Esophagus squamous epithelium (tissue), 5 donors: ENCODE data around the gene DNAJC5G. TPM values are rescaled to one million over a fixed set of nuclear protein-coding genes. Genes with fewer than 3 reads are reported as not detected.

Source experiments
- DNase-seq: peaks from one replicate; lab custom pipeline; 2025; lab: John Stamatoyannopoulos, UW
- H3K27ac ChIP-seq, 4 donors: fragments of 200-600 bp; sonication (generic); one replicate each; pipeline ENCODE4 v1.5.1; 2016 to 2019; ENCODE audit warnings: mild to moderate bottlenecking in 1 of 4
- H3K27me3 ChIP-seq, 4 donors: fragments of 200-600 bp; sonication (generic); 1 replicate in 3 of 4; 2 replicates in 1 of 4; pipeline versions ENCODE4 v1.5.1 to v1.6.0; 2017 to 2021; ENCODE audit warnings: antibody characterized with exemption in 1 of 4
- H3K36me3 ChIP-seq, 3 donors: fragments of 200-600 bp; sonication (generic); one replicate each; pipeline ENCODE4 v1.5.1; 2016 to 2019
- H3K4me1 ChIP-seq, 3 donors: fragments of 200-600 bp; sonication (generic); one replicate each; pipeline ENCODE4 v1.5.1; 2017 to 2019
- H3K4me3 ChIP-seq, 4 donors: fragments of 200-600 bp; sonication (generic); 1 replicate in 3 of 4; 2 replicates in 1 of 4; pipeline ENCODE4 v1.5.1; 2016 to 2019; ENCODE audit warnings: mild to moderate bottlenecking in 2 of 4, moderate library complexity in 1 of 4
- H3K9me3 ChIP-seq, 3 donors: fragments of 200-600 bp; sonication (generic); one replicate each; pipeline ENCODE4 v1.5.1; 2016 to 2019
- POLR2A ChIP-seq, 4 donors: fragments of 450-650 bp; IDR thresholded peaks; one replicate each; pipeline ENCODE4 v1.6.1; 2017; ENCODE audit warnings: antibody characterized with exemption in 4 of 4, mild to moderate bottlenecking in 4 of 4, moderate library complexity in 3 of 4
- WGBS, 2 donors: methylation state at CpG; one replicate each; pipeline ENCODE4 v1.1.5; 2018; 5-methylcytosine and 5-hydroxymethylcytosine counted together
- intact Hi-C: fragments of 100-400 bp; cut with DNase I; formaldehyde crosslinking; loops from one replicate; pipeline ENCODE4 v1.15.0; 2022
- total RNA-seq, 4 donors: library from RNA; depleted of rRNA; stranded (reverse); fragments of >200 nt; gene quantifications; one replicate each; pipeline ENCODE4 v1.1.0, GENCODE V29; 2016
- TF ChIP-seq, protein P1 (sequence below), 6 experiments: fragments of 450-650 bp in 4 of 6; fragments of 200-600 bp in 2 of 6; sonication (generic) in 2 of 6; IDR thresholded peaks; one replicate each; pipeline ENCODE4 v1.5.1; 2016 to 2019; ENCODE audit warnings: antibody characterized with exemption in 6 of 6, mild to moderate bottlenecking in 4 of 6, moderate library complexity in 4 of 6
- donor health status: DM: yes; HTN: yes; CAD: no.

Gene DNAJC5G
- total RNA-seq, 4 donors from 2014 or later, result 0.38 TPM; not detected in 3

DNA sequence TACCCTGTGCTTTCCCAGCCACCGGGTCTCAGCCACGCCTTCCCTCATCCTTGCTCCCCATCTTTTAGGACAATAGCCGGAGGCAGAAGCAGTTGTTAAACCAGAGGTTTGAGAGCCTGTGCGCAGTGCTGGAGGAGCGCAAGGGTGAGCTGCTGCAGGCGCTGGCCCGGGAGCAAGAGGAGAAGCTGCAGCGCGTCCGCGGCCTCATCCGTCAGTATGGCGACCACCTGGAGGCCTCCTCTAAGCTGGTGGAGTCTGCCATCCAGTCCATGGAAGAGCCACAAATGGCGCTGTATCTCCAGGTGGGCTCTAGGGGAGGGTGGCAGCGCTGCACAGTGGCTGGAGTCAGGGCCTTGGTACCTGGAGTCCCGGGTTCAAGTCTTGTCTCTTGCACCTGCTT, 30.3 kb downstream of the DNAJC5G start:
- WGBS, 2 donors, result 84 to 86% methylated on average over 5 to 15 of the region's 16 CpGs
- no peak for DNase-seq
- no peak overlapping the region for H3K27ac ChIP-seq
- H3K4me3 ChIP-seq, result no peak overlapping the region
- H3K9me3 ChIP-seq, result no peaks in the 10 kb centered on the region
- TF ChIP-seq, protein P1, sequence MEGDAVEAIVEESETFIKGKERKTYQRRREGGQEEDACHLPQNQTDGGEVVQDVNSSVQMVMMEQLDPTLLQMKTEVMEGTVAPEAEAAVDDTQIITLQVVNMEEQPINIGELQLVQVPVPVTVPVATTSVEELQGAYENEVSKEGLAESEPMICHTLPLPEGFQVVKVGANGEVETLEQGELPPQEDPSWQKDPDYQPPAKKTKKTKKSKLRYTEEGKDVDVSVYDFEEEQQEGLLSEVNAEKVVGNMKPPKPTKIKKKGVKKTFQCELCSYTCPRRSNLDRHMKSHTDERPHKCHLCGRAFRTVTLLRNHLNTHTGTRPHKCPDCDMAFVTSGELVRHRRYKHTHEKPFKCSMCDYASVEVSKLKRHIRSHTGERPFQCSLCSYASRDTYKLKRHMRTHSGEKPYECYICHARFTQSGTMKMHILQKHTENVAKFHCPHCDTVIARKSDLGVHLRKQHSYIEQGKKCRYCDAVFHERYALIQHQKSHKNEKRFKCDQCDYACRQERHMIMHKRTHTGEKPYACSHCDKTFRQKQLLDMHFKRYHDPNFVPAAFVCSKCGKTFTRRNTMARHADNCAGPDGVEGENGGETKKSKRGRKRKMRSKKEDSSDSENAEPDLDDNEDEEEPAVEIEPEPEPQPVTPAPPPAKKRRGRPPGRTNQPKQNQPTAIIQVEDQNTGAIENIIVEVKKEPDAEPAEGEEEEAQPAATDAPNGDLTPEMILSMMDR (IDR thresholded peaks at IDR 0.05), result no peak
- TF ChIP-seq POLR2A (IDR thresholded peaks at IDR 0.05), result no peak
- H3K36me3 ChIP-seq, result peaks cover 0 to 12% (median 0%) of the 10 kb centered on the region in 3 donors
- intact Hi-C loops, result loop anchor here (10.0 kb wide), 1 partner anchor 211 kb away; no protein-coding TSS in a partner anchor
- H3K27me3 ChIP-seq, result peaks cover 12 to 47% (median 20%) of the 10 kb centered on the region in 4 donors
- peaks cover 16 to 36% (median 20%) of the 10 kb centered on the region in 3 donors for H3K4me1 ChIP-seq

DNA sequence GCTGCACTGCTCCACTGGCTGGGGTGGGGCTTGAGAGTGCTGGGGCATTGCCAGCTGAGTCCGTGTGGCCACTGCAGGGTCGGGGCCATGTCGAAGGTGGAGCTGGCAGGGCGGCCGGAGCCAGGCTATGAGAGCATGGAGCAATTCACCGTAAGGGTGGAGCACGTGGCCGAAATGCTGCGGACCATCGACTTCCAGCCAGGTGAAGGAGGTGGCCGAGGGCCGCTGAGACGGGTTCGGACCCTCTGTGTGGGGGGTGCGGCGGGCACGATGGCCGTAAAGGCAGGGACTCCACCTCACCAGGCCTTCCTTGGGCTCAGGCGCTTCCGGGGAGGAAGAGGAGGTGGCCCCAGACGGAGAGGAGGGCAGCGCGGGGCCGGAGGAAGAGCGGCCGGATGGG, 30.9 kb downstream of the DNAJC5G start:
- H3K36me3 ChIP-seq, result peaks cover 0 to 13% (median 0%) of the 10 kb centered on the region in 3 donors
- TF ChIP-seq, protein P1 (IDR thresholded peaks at IDR 0.05), result no peak
- no peak for TF ChIP-seq POLR2A (IDR thresholded peaks at IDR 0.05)
- no peaks in the 10 kb centered on the region for H3K9me3 ChIP-seq
- 27 to 63% methylated on average over 5 to 12 of the region's 26 CpGs for WGBS, 2 donors
- peaks cover 16 to 36% (median 20%) of the 10 kb centered on the region in 3 donors for H3K4me1 ChIP-seq
- no peak for DNase-seq
- H3K27ac ChIP-seq, result no peak overlapping the region
- peaks cover 12 to 47% (median 20%) of the 10 kb centered on the region in 4 donors for H3K27me3 ChIP-seq
- intact Hi-C loops, result loop anchor here (10.0 kb wide), 1 partner anchor 211 kb away; no protein-coding TSS in a partner anchor
- peak overlapping the region in 1 of 4 donors; percentile 44 for H3K4me3 ChIP-seq

DNA sequence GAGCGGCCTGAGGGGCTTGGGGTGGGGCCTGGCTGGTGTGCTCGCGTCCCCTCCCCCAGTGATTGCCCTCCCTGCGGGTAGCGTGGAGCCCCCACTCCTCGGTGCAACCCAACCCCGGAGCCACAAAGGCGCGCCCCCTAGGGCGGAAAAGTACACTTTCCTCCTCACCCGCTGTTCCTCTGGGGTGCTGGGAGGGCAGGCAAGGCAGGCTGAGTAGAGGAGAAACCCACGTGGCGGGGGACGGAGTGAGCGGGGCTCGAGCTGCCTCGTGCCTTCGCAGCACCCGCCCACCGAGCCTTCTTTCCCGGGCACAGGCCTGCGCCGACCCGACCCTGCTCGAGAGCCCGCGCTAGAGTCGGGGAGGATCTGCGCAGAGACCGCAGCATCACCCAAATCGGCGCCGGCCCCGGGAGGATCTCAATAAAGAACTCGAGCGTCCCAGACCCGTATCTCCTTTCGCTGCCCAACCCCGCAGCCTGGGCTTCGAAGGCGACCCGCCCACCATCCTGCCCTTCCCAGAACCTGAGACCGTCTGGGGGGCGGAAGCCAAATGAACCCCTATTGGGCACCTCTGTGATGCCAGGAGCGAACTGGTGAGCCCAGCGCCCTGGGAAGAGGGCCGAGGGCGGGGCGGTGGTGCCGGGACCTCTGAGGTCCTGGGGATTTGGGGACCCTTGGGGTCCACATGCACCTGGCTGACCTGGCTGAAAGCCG, 31.5 kb downstream of the DNAJC5G start:
- Histone ChIP-seq H3K4me3 (peak overlapping the region in 2 of 4 donors; percentile 5 to 44), H3K4me1 (peaks cover 16 to 36% (median 20%) of the 10 kb centered on the region in 3 donors), H3K27ac (no peak overlapping the region), H3K27me3 (peaks cover 12 to 47% (median 20%) of the 10 kb centered on the region in 4 donors), H3K9me3 (no peaks in the 10 kb centered on the region), H3K36me3 (peaks cover 0 to 19% (median 0%) of the 10 kb centered on the region in 3 donors)
- intact Hi-C loops, result loop anchor here (10.0 kb wide), 1 partner anchor 212 kb away; no protein-coding TSS in a partner anchor
- DNase-seq, result no peak
- 3% methylated on average over 21 of the region's 51 CpGs; no CpG with 5 or more reads in 1 of the 2 donors for WGBS, 2 donors
- TF ChIP-seq, protein P1 (IDR thresholded peaks at IDR 0.05), result no peak
- no peak for TF ChIP-seq POLR2A (IDR thresholded peaks at IDR 0.05)

DNA sequence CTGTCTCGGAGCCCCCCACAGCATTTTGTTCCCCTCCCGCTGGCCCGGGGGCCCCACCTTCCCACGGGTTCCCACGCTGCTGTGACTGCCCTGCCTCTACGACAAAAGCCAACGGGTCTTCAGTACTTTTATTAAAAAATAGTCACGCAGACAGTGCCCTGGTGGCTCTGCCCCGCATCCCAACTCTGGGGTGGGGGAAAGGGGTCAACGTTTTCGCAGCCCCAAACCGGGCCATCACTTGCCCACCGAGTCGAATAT, 32.0 kb downstream of the DNAJC5G start:
- intact Hi-C loops, result loop anchor here (10.0 kb wide), 1 partner anchor 212 kb away; no protein-coding TSS in a partner anchor
- H3K4me3 ChIP-seq, result peak overlapping the region in 1 of 4 donors; percentile 44
- DNase-seq, result no peak
- no peaks in the 10 kb centered on the region for H3K9me3 ChIP-seq
- peaks cover 16 to 36% (median 20%) of the 10 kb centered on the region in 3 donors for H3K4me1 ChIP-seq
- no peak overlapping the region for H3K27ac ChIP-seq
- 3 to 13% methylated on average over 5 to 6 of the region's 14 CpGs for WGBS, 2 donors
- no peak for TF ChIP-seq POLR2A (IDR thresholded peaks at IDR 0.05)
- TF ChIP-seq, protein P1 (IDR thresholded peaks at IDR 0.05), result no peak
- H3K36me3 ChIP-seq, result peaks cover 0 to 24% (median 0%) of the 10 kb centered on the region in 3 donors
- peaks cover 12 to 47% (median 20%) of the 10 kb centered on the region in 4 donors for H3K27me3 ChIP-seq
